Measurements from ENCODE around the gene PKIB. TPM values are rescaled to one million over a fixed set of nuclear protein-coding genes. Genes with fewer than 3 reads are reported as not detected.

Gene PKIB
- total and polyA plus RNA-seq, 2 of the 4 experiments (the other 2 are of a cell fraction): 6.3 to 13.1 TPM

- Histone ChIP-seq H2BK120ac (ENCODE audit: low read depth, low read length) (no peak overlapping the region), H3K79me1 (ENCODE audit: low read depth in 1 of 2, low read length in 2 of 2) (no peaks in the 10 kb centered on the region), H3K4ac (ENCODE audit: low read depth, low read length) (no peak overlapping the region), H3K36me3 (ENCODE audit: control insufficient read depth, insufficient read depth, low read length) (no peaks in the 10 kb centered on the region), H2AFZ (replicated peaks; ENCODE audit: low read length, poor library complexity) (no peak overlapping the region), H3K14ac (replicated peaks; ENCODE audit: low read depth, low read length) (no peak overlapping the region), H3K9ac (ENCODE audit: low read depth, low read length) (no peak overlapping the region), H4K20me1 (ENCODE audit: insufficient read depth, low read length) (no peaks in the 10 kb centered on the region), H3K4me2 (ENCODE audit: low read depth, low read length) (no peak overlapping the region), H3K9me1 (ENCODE audit: insufficient read depth, low read length) (no peaks in the 10 kb centered on the region), H2BK5ac (ENCODE audit: low read depth, low read length, poor library complexity, severe bottlenecking) (no peak overlapping the region), H4K8ac (ENCODE audit: low read depth in 2 of 2, low read length in 2 of 2) (no peak overlapping the region), H3K56ac (ENCODE audit: extremely low read depth, insufficient read depth, low read length) (no peak overlapping the region), H3K9me3 (ENCODE audit: control insufficient read depth, insufficient read depth, low read length) (no peaks in the 10 kb centered on the region), H4K5ac (ENCODE audit: low read depth, low read length) (no peak overlapping the region), H3K27me3 (ENCODE audit: control insufficient read depth, insufficient read depth, low read length) (no peaks in the 10 kb centered on the region), H3K4me1 (ENCODE audit: control insufficient read depth, insufficient read depth, low read length) (no peaks in the 10 kb centered on the region), H2BK20ac (ENCODE audit: low read depth, low read length) (no peak overlapping the region), H3K27ac (ENCODE audit: insufficient read depth, low read length) (no peak overlapping the region), H3K18ac (ENCODE audit: low read depth, low read length) (no peak overlapping the region), H2AK5ac (ENCODE audit: low read depth, low read length) (no peak overlapping the region), H2BK15ac (ENCODE audit: low read depth, low read length) (no peak overlapping the region), H4K91ac (ENCODE audit: insufficient read depth, low read depth, low read length) (no peak overlapping the region), H2AK9ac (replicated peaks; ENCODE audit: low read depth, low read length, poor library complexity) (no peak overlapping the region), H3K23ac (ENCODE audit: low read depth, low read length) (no peak overlapping the region), H3K4me3 (ENCODE audit: insufficient read depth, low read depth, low read length) (no peak overlapping the region)
- in situ Hi-C loops (cut with MboI; ENCODE audit: low sequenced_read_pairs) (no loop called here), dilution Hi-C loops (cut with HindIII; ENCODE audit: low sequenced_read_pairs, unreplicated experiment) (no loop called here), intact Hi-C loops (cut with micrococcal nuclease) (no loop called here)
- no CpG with 5 or more reads among the region's 2 CpGs for WGBS, 2 experiments (ENCODE audit: extremely low coverage in 2 of 2, insufficient read length in 1 of 2)
- TF ChIP-seq RCOR1 (IDR thresholded peaks at IDR 0.05; ENCODE audit: insufficient replicate concordance, low read length): no peak
- no peak for TF ChIP-seq MXI1 (IDR thresholded peaks at IDR 0.05; ENCODE audit: borderline replicate concordance, low read depth, low read length)
- TF ChIP-seq MAFK (IDR thresholded peaks at IDR 0.05; ENCODE audit: low read depth, low read length): no peak
- no peak for TF ChIP-seq CEBPB (IDR thresholded peaks at IDR 0.05; ENCODE audit: low read depth, low read length)
- TF ChIP-seq, protein P1, sequence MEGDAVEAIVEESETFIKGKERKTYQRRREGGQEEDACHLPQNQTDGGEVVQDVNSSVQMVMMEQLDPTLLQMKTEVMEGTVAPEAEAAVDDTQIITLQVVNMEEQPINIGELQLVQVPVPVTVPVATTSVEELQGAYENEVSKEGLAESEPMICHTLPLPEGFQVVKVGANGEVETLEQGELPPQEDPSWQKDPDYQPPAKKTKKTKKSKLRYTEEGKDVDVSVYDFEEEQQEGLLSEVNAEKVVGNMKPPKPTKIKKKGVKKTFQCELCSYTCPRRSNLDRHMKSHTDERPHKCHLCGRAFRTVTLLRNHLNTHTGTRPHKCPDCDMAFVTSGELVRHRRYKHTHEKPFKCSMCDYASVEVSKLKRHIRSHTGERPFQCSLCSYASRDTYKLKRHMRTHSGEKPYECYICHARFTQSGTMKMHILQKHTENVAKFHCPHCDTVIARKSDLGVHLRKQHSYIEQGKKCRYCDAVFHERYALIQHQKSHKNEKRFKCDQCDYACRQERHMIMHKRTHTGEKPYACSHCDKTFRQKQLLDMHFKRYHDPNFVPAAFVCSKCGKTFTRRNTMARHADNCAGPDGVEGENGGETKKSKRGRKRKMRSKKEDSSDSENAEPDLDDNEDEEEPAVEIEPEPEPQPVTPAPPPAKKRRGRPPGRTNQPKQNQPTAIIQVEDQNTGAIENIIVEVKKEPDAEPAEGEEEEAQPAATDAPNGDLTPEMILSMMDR (conservative IDR thresholded peaks at IDR 0.05; ENCODE audit: low read depth, low read length): no peak
- no peak for TF ChIP-seq SMC3 (IDR thresholded peaks at IDR 0.05; ENCODE audit: low read depth, low read length)
- TF ChIP-seq RAD21 (IDR thresholded peaks at IDR 0.05; ENCODE audit: low read length): no peak
- no peak for TF ChIP-seq NFE2L2 (IDR thresholded peaks at IDR 0.05; ENCODE audit: low read depth, low read length)
- no peak for TF ChIP-seq MAZ (IDR thresholded peaks at IDR 0.05; ENCODE audit: borderline replicate concordance, low read depth, low read length)
- TF ChIP-seq POLR2A (IDR thresholded peaks at IDR 0.05; ENCODE audit: low read depth, low read length): no peak
- TF ChIP-seq, protein P2, sequence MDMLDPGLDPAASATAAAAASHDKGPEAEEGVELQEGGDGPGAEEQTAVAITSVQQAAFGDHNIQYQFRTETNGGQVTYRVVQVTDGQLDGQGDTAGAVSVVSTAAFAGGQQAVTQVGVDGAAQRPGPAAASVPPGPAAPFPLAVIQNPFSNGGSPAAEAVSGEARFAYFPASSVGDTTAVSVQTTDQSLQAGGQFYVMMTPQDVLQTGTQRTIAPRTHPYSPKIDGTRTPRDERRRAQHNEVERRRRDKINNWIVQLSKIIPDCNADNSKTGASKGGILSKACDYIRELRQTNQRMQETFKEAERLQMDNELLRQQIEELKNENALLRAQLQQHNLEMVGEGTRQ (IDR thresholded peaks at IDR 0.05; ENCODE audit: low read depth, low read length): no peak
- TF ChIP-seq CHD1 (IDR thresholded peaks at IDR 0.05; ENCODE audit: low read depth, low read length): no peak
- TF ChIP-seq BHLHE40 (IDR thresholded peaks at IDR 0.05; ENCODE audit: low read depth, low read length): no peak
- ChIA-PET POLR2A (ENCODE audit: unreplicated experiment) (no interaction called here), CTCF (no interaction called here)
- ATAC-seq (ENCODE audit: low read depth) (no peak), DNase-seq (no peak)
- BruUV-seq (replicated peaks): no TSS peak
These were observed 38.3 kb upstream of the PKIB start for GRCh38 chr6:122571888-122572287.

Data from IMR-90 (cell line).